Measurements from ENCODE around the gene GREM2. TPM values are rescaled to one million over a fixed set of nuclear protein-coding genes. Genes with fewer than 3 reads are reported as not detected.

Gene GREM2
- total RNA-seq, 1 experiment from 2014 or later, result not detected

- intact Hi-C loops (cut with micrococcal nuclease; ENCODE audit: unreplicated experiment), result no loop called here
- H3K79me2 ChIP-seq (ENCODE audit: low read depth), result no peaks in the 10 kb centered on the region
- no peak overlapping the region for H3K4me2 ChIP-seq
- no peak for DNase-seq
- H3K9me2 ChIP-seq (ENCODE audit: insufficient read depth), result no peaks in the 10 kb centered on the region
- no peaks in the 10 kb centered on the region for H3K36me3 ChIP-seq (ENCODE audit: low read depth)
- H3K4me1 ChIP-seq (replicated peaks; ENCODE audit: insufficient read depth), result no peaks in the 10 kb centered on the region
- ChIA-PET POLR2A (ENCODE audit: unreplicated experiment) (no interaction called here), CTCF (no interaction called here)
- H4K20me1 ChIP-seq (ENCODE audit: insufficient read depth), result no peaks in the 10 kb centered on the region
- H3K4me3 ChIP-seq, result no peak overlapping the region
- H2AFZ ChIP-seq, result no peak overlapping the region; the same call in 1 of the 2 replicates
- TF ChIP-seq CTCF (conservative IDR thresholded peaks at IDR 0.05) (no peak), EZH2 (IDR thresholded peaks at IDR 0.05; ENCODE audit: low read depth) (no peak)
- no peaks in the 10 kb centered on the region for H3F3A ChIP-seq (ENCODE audit: insufficient read depth, low read depth)
- no peaks in the 10 kb centered on the region for H3K9me3 ChIP-seq (ENCODE audit: insufficient read depth, low read depth)
- H3K27me3 ChIP-seq (ENCODE audit: insufficient read depth, low read depth), result peaks cover 47% of the 10 kb centered on the region; the same call in 1 of the 2 replicates
- BruUV-seq (replicated peaks), result no TSS peak
- no peak overlapping the region for H3K27ac ChIP-seq
Measured at GRCh38 chr1:240597153-240597745, 14.7 kb downstream of the GREM2 start.

GRCh38 chr1:240595476-240595875 is 16.5 kb downstream of the GREM2 start:
- BruUV-seq (replicated peaks), result no TSS peak

GRCh38 chr1:240591564-240591963 is 20.4 kb downstream of the GREM2 start:
- Histone ChIP-seq H3K9me3 (ENCODE audit: insufficient read depth, low read depth) (no peaks in the 10 kb centered on the region), H3K9me2 (ENCODE audit: insufficient read depth) (no peaks in the 10 kb centered on the region), H3K27me3 (ENCODE audit: insufficient read depth, low read depth) (peaks cover 23% of the 10 kb centered on the region), H3K36me3 (ENCODE audit: low read depth) (no peaks in the 10 kb centered on the region), H3K79me2 (ENCODE audit: low read depth) (no peaks in the 10 kb centered on the region), H3K4me2 (no peak overlapping the region), H4K20me1 (ENCODE audit: insufficient read depth) (no peaks in the 10 kb centered on the region), H3K4me3 (no peak overlapping the region), H2AFZ (no peak overlapping the region), H3K4me1 (replicated peaks; ENCODE audit: insufficient read depth) (no peaks in the 10 kb centered on the region), H3K27ac (no peak overlapping the region), H3F3A (ENCODE audit: insufficient read depth, low read depth) (no peaks in the 10 kb centered on the region)
- POLR2A ChIA-PET (ENCODE audit: unreplicated experiment), result no interaction called here
- TF ChIP-seq CTCF (conservative IDR thresholded peaks at IDR 0.05) (no peak), EZH2 (IDR thresholded peaks at IDR 0.05; ENCODE audit: low read depth) (no peak)
- intact Hi-C loops (cut with micrococcal nuclease; ENCODE audit: unreplicated experiment), result no loop called here
- CTCF ChIA-PET, result no interaction called here
- DNase-seq, result no peak
- no TSS peak for BruUV-seq (replicated peaks)

More at GRCh38 chr1:240595476-240595875, 16.5 kb downstream of the GREM2 start:
- no peak overlapping the region for H3K4me2 ChIP-seq
- no peak overlapping the region for H3K27ac ChIP-seq
- ChIA-PET POLR2A (ENCODE audit: unreplicated experiment) (no interaction called here), CTCF (no interaction called here)
- H3K79me2 ChIP-seq (ENCODE audit: low read depth), result no peaks in the 10 kb centered on the region
- H3K9me2 ChIP-seq (ENCODE audit: insufficient read depth), result no peaks in the 10 kb centered on the region
- no peaks in the 10 kb centered on the region for H3K36me3 ChIP-seq (ENCODE audit: low read depth)
- H2AFZ ChIP-seq, result no peak overlapping the region
- DNase-seq, result no peak
- intact Hi-C loops (cut with micrococcal nuclease; ENCODE audit: unreplicated experiment), result no loop called here
- H3K4me1 ChIP-seq (replicated peaks; ENCODE audit: insufficient read depth), result no peaks in the 10 kb centered on the region
- TF ChIP-seq CTCF (conservative IDR thresholded peaks at IDR 0.05) (no peak), EZH2 (IDR thresholded peaks at IDR 0.05; ENCODE audit: low read depth) (no peak)
- no peaks in the 10 kb centered on the region for H3F3A ChIP-seq (ENCODE audit: insufficient read depth, low read depth)
- no peaks in the 10 kb centered on the region for H3K9me3 ChIP-seq (ENCODE audit: insufficient read depth, low read depth)
- peaks cover 46% of the 10 kb centered on the region for H3K27me3 ChIP-seq (ENCODE audit: insufficient read depth, low read depth)
- H3K4me3 ChIP-seq, result no peak overlapping the region
- no peaks in the 10 kb centered on the region for H4K20me1 ChIP-seq (ENCODE audit: insufficient read depth)
